Endothelial cell of umbilical vein (primary cell): ENCODE data around the gene FEZF1. TPM values are rescaled to one million over a fixed set of nuclear protein-coding genes. Genes with fewer than 3 reads are reported as not detected.

Experiments
- BruUV-seq: library from RNA; stranded (reverse); fragments of 400-500 nt; replicated peaks from 2 replicates; lab custom pipeline; 2021; lab: Mats Ljungman, UMichigan
- CTCF ChIA-PET: fragments of 300-600, 350-600 bp; sonication (Branson Sonifier 250); formaldehyde crosslinking; loops from one replicate; lab custom pipeline; 2021; ENCODE audit warnings: antibody characterized with exemption, inconsistent platforms; lab: Charles Lee
- POLR2A ChIA-PET: fragments of 300-600, 350-600 bp; sonication (Branson Sonifier 250); formaldehyde crosslinking; loops from one replicate; lab custom pipeline; 2021; ENCODE audit warnings: antibody characterized with exemption, inconsistent platforms; lab: Charles Lee
- DNase-seq: peaks from one replicate; pipeline ENCODE4 v3.0.0-alpha.2; 2011; ENCODE audit warnings: low read depth, low spot score
- FAIRE-seq: peaks from 2 replicates; lab custom pipeline; 2011; peaks lifted over from hg19 to GRCh38; lab: Jason Lieb, UNC
- H2AFZ ChIP-seq: 2 replicates; pipeline ENCODE4 v1.6.0; 2012; ENCODE audit warnings: low read depth, low read length, control low read depth, inconsistent platforms
- H3K27ac ChIP-seq: 2 replicates; pipeline ENCODE4 v1.5.1; 2011; ENCODE audit warnings: low read depth, mild to moderate bottlenecking, control low read depth, low read length, moderate library complexity; ENCODE audit not compliant: insufficient read depth
- H3K27me3 ChIP-seq, 2 experiments: 2 replicates each; pipeline versions ENCODE4 v1.6.0 to v1.6.1; 2011; ENCODE audit warnings: low read length in 2 of 2, mixed read lengths in 1 of 2; ENCODE audit not compliant: control insufficient read depth in 2 of 2, insufficient read depth in 2 of 2
- H3K36me3 ChIP-seq, 2 experiments: 2 replicates in 1 of 2; 3 replicates in 1 of 2; pipeline ENCODE4 v1.5.1; 2011; ENCODE audit warnings: low read length in 2 of 2, mild to moderate bottlenecking in 1 of 2, moderate library complexity in 1 of 2; ENCODE audit not compliant: control insufficient read depth in 2 of 2, insufficient read depth in 2 of 2; ENCODE audit errors: extremely low read depth in 1 of 2
- H3K4me1 ChIP-seq: 3 replicates; pipeline ENCODE4 v1.5.1; 2011; ENCODE audit warnings: mild to moderate bottlenecking, low read length; ENCODE audit not compliant: control insufficient read depth, insufficient read depth; ENCODE audit errors: extremely low read depth
- H3K4me2 ChIP-seq: 2 replicates; pipeline ENCODE4 v1.6.1; 2011; ENCODE audit warnings: low read length, control low read depth, mixed read lengths; ENCODE audit not compliant: insufficient read depth
- H3K4me3 ChIP-seq, 3 experiments: fragments of 200-600 bp in 1 of 3; sonication (generic), shearing (Covaris generic) in 1 of 3; replicated peaks in 1 of 3; 2 replicates each; pipeline ENCODE4 v1.5.1; 2011 to 2016; ENCODE audit warnings: control low read depth in 3 of 3, low read length in 3 of 3, mild to moderate bottlenecking in 2 of 3, inconsistent platforms in 1 of 3, low read depth in 1 of 3, moderate library complexity in 1 of 3; ENCODE audit not compliant: insufficient read depth in 1 of 3
- H3K79me2 ChIP-seq: 2 replicates; pipeline ENCODE4 v1.6.0; 2012; ENCODE audit warnings: low read length, inconsistent platforms; ENCODE audit not compliant: control insufficient read depth, insufficient read depth
- H3K9ac ChIP-seq: replicated peaks from 2 replicates; pipeline ENCODE3; 2011; ENCODE audit warnings: low read length, control low read depth; ENCODE audit not compliant: insufficient read depth; ENCODE audit errors: extremely low read depth
- H3K9me1 ChIP-seq: replicated peaks from 3 replicates; pipeline ENCODE4 v1.6.0; 2011; ENCODE audit warnings: mild to moderate bottlenecking, low read length; ENCODE audit not compliant: control insufficient read depth, insufficient read depth; ENCODE audit errors: extremely low read depth
- H3K9me3 ChIP-seq: replicated peaks from 2 replicates; pipeline ENCODE4 v1.5.1; 2012; ENCODE audit warnings: low read length, inconsistent platforms; ENCODE audit not compliant: control insufficient read depth, insufficient read depth
- H4K20me1 ChIP-seq: replicated peaks from 2 replicates; pipeline ENCODE3; 2011; ENCODE audit warnings: mild to moderate bottlenecking, low read length; ENCODE audit not compliant: control insufficient read depth, insufficient read depth; ENCODE audit errors: extremely low read depth
- EZH2 ChIP-seq: IDR thresholded peaks from 2 replicates; pipeline ENCODE4 v1.6.1; 2012; ENCODE audit warnings: borderline replicate concordance, low read depth, mild to moderate bottlenecking, moderate library complexity, low read length, inconsistent platforms; ENCODE audit not compliant: severe bottlenecking
- FOS ChIP-seq: IDR thresholded peaks from 2 replicates; pipeline ENCODE4 v1.6.1; 2011; ENCODE audit warnings: mild to moderate bottlenecking, low read length, moderate library complexity, borderline replicate concordance; ENCODE audit not compliant: insufficient read depth
- GATA2 ChIP-seq: IDR thresholded peaks from 2 replicates; pipeline ENCODE4 v1.7.0; 2011; ENCODE audit warnings: low read depth, mild to moderate bottlenecking, moderate library complexity, mixed read lengths, low read length; ENCODE audit not compliant: insufficient read length, insufficient read depth
- MYC ChIP-seq: IDR thresholded peaks from one replicate; pipeline ENCODE4 v1.6.1; 2011; ENCODE audit warnings: mild to moderate bottlenecking, low read depth, low read length
- POLR2A ChIP-seq: IDR thresholded peaks from 2 replicates; pipeline ENCODE4 v1.6.1; 2012; ENCODE audit warnings: low read depth, mild to moderate bottlenecking, control low read depth, low read length
- POLR2AphosphoS5 ChIP-seq: IDR thresholded peaks from 2 replicates; pipeline ENCODE4 v1.6.1; 2012; ENCODE audit warnings: low read depth, mild to moderate bottlenecking, control low read depth, low read length, moderate library complexity; ENCODE audit not compliant: insufficient read depth
- dilution Hi-C: fragments of 300-500 bp; cut with MboI; formaldehyde crosslinking; loops from one replicate; pipeline ENCODE4 v1.15.0; 2019; ENCODE audit warnings: low sequenced_read_pairs; ENCODE audit not compliant: extremely low pct_ligation_motif_present
- intact Hi-C: fragments of 100-400 bp; cut with micrococcal nuclease; formaldehyde crosslinking; loops from one replicate; pipeline ENCODE4 v1.10.0; 2022
- polyA plus RNA-seq, 4 experiments: library from polyadenylated mRNA; depleted of rRNA in 3 of 4; stranded (reverse) in 3 of 4; unstranded in 1 of 4; fragments of >200 nt; gene quantifications; 2 replicates each; pipeline versions ENCODE4 v1.2.1 to v1.2.3, GENCODE V29; 2011 to 2012; ENCODE audit warnings: missing spikeins in 1 of 4
- total RNA-seq: library from RNA; stranded (reverse); gene quantifications from 2 replicates; pipeline ENCODE4 v1.2.3, GENCODE V29; 2021
- TF ChIP-seq, protein P1 (sequence below): IDR thresholded peaks from 2 replicates; pipeline ENCODE4 v1.6.1; 2011; ENCODE audit not compliant: insufficient read depth, insufficient read length

Gene FEZF1
- total and polyA plus RNA-seq, 2 donors (not counting 3 experiments of a cell fraction or from before 2014, with no cell fraction given), result not detected

DNA sequence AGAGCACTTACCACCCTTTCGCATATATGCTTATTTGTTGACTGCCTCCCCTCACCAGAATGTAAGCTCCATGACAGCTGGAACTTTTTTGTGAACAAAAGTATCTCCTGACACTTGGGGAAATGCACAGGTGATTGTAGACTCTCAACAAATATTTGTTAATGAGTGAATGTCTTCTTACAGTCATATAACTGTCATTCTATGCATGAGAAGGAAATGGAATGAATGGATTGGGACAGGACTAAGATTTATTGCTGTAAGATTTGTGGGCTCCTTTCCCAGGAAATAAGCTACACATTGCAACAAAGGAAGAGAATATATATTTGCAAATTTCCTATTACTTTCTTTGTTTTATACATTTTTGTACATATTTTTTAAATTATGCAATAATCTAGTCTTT is 48.5 kb downstream of the FEZF1 start:
- BruUV-seq, result no TSS peak
- Histone ChIP-seq H3K4me2 (no peak overlapping the region), H3K9me3 (no peaks in the 10 kb centered on the region), H3K4me3 (no peak overlapping the region), H3K79me2 (no peaks in the 10 kb centered on the region), H3K4me1 (no peaks in the 10 kb centered on the region), H3K9me1 (no peaks in the 10 kb centered on the region), H3K27ac (no peak overlapping the region), H3K27me3 (peaks cover 6 to 23% of the 10 kb centered on the region in 2 experiments), H2AFZ (no peak overlapping the region), H3K9ac (no peak overlapping the region), H4K20me1 (no peaks in the 10 kb centered on the region), H3K36me3 (no peaks in the 10 kb centered on the region)
- TF ChIP-seq POLR2AphosphoS5 (no peak), EZH2 (no peak), GATA2 (no peak), POLR2A (no peak)
- TF ChIP-seq, protein P1, sequence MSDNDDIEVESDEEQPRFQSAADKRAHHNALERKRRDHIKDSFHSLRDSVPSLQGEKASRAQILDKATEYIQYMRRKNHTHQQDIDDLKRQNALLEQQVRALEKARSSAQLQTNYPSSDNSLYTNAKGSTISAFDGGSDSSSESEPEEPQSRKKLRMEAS, result no peak
- intact Hi-C loops, result no loop called here
- FAIRE-seq (no peak), DNase-seq (no peak)
- POLR2A ChIA-PET, result no interaction called here
- CTCF ChIA-PET, result interaction anchor here (0.7 kb wide), 1 partner anchor 37 kb away, joined by 3 read pairs; no protein-coding TSS in a partner anchor
- dilution Hi-C loops, result no loop called here

DNA sequence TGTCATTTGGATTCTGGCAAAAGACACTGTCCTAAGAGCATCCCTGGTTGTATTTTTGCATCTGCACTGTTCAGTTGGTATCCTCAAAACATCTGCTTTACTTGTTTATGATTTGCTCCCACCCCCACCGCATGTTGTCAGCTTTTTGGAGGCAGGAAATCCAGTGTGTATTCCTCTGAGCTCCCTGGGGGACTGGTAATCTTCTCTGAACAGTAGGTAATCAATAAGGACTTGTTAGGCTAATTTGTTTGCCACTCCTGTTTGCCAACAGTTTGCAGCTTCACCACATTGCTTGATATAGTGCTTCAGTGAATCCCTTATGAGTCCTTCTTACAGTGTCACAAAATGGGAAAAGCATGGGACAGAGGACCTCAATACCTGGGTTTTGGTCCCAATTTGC is 49.1 kb downstream of the FEZF1 start:
- DNase-seq (no peak), FAIRE-seq (no peak)
- Histone ChIP-seq H3K79me2 (no peaks in the 10 kb centered on the region), H3K27ac (no peak overlapping the region), H3K4me2 (no peak overlapping the region), H3K4me3 (no peak overlapping the region), H3K9me1 (no peaks in the 10 kb centered on the region), H2AFZ (no peak overlapping the region), H3K27me3 (peaks cover 5 to 19% of the 10 kb centered on the region in 2 experiments), H3K9me3 (no peaks in the 10 kb centered on the region), H4K20me1 (no peaks in the 10 kb centered on the region), H3K4me1 (no peaks in the 10 kb centered on the region), H3K9ac (no peak overlapping the region), H3K36me3 (no peaks in the 10 kb centered on the region)
- dilution Hi-C loops, result no loop called here
- TF ChIP-seq FOS, result no peak
- TF ChIP-seq, protein P1, result no peak
- no peak for TF ChIP-seq MYC
- TF ChIP-seq POLR2AphosphoS5, result no peak
- TF ChIP-seq GATA2, result no peak
- no peak for TF ChIP-seq POLR2A
- no peak for TF ChIP-seq EZH2
- intact Hi-C loops, result no loop called here
- POLR2A ChIA-PET, result no interaction called here
- no TSS peak for BruUV-seq
- CTCF ChIA-PET, result no interaction called here

Other genes with a start within 250 kb of the FEZF1 start
- gene AASS, start 160.5 kb downstream of the FEZF1 start, total RNA-seq, result 27.8 and 30.1 TPM in 2 replicates
- 7.9 and 11.1 TPM in 2 replicates for gene AASS, start 160.5 kb downstream of the FEZF1 start, polyA plus RNA-seq